GM13976 (cell line): ENCODE measurements around the gene SDK1.

Experiments
- DNase-seq: peaks from one replicate; pipeline ENCODE4 v3.0.0; 2012; ENCODE audit warnings: low spot score
- in situ Hi-C: fragments of 300-500 bp; cut with MboI; formaldehyde crosslinking; loops from one replicate; pipeline ENCODE4 v1.12.0; 2022; ENCODE audit warnings: low sequenced_read_pairs, mixed read lengths, inconsistent platforms; ENCODE audit not compliant: unreplicated experiment
- TF ChIP-seq, protein P1 (sequence below): IDR thresholded peaks from 2 replicates; pipeline ENCODE4 v1.5.1; 2012; ENCODE audit warnings: borderline replicate concordance, mild to moderate bottlenecking; ENCODE audit not compliant: insufficient read depth; ENCODE audit errors: extremely low read depth, missing control alignments, control extremely low read depth

SDK1 gene

DNA sequence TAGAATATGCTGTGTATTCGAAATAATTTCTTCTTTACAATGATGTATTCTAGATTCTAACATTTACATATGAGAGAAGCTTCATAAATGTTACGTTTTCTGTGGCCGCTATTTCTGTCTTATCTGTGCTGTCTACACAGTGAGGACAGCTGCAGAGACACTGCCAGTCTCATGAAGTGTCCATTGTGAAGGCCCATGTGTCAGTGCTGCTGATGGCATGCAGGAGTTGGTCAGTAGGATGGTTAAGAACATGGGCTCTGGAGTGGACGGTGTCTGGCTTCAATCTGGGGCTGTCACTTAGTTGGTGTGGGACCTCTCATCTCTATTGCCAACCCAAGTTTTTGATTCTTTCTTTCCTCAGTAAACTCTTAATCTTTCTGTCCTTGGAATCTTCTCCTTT, 137.3 kb downstream of the SDK1 start:
- no peak for DNase-seq
- TF ChIP-seq, protein P1, sequence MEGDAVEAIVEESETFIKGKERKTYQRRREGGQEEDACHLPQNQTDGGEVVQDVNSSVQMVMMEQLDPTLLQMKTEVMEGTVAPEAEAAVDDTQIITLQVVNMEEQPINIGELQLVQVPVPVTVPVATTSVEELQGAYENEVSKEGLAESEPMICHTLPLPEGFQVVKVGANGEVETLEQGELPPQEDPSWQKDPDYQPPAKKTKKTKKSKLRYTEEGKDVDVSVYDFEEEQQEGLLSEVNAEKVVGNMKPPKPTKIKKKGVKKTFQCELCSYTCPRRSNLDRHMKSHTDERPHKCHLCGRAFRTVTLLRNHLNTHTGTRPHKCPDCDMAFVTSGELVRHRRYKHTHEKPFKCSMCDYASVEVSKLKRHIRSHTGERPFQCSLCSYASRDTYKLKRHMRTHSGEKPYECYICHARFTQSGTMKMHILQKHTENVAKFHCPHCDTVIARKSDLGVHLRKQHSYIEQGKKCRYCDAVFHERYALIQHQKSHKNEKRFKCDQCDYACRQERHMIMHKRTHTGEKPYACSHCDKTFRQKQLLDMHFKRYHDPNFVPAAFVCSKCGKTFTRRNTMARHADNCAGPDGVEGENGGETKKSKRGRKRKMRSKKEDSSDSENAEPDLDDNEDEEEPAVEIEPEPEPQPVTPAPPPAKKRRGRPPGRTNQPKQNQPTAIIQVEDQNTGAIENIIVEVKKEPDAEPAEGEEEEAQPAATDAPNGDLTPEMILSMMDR: no peak
- in situ Hi-C loops: no loop called here

DNA sequence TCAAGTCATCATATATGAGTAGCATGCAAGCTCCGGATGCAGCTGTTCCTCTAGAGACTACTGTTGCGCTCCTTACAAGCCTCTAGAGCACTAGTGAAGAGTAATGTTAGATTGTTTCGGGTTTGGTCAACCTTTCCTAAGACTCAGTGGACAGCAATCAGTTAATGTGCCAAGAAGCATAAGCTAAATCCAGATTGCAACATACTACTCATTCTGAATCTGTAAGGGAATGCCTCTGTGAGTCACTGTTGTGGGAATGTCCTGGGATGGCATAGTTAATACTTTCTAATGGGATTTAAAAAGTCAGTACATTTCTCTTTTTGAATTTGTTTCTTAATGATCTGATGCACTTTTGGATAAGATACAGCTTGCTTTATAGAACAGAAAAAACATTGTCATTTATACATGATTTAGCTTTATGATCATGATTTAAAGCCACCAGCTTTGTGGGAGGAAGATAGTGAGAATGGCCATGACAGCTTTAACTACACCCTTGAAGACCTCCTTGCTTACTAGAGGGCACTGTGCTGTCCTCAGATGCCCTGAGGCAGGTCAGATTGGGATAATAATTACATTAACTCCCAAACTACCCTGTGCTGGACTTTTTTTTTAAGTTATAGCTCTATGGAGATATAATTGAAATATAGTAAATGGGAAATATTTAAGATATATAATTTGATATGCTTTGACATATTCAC, 138.4 kb downstream of the SDK1 start:
- DNase-seq: no peak
- TF ChIP-seq, protein P1: no peak

DNA sequence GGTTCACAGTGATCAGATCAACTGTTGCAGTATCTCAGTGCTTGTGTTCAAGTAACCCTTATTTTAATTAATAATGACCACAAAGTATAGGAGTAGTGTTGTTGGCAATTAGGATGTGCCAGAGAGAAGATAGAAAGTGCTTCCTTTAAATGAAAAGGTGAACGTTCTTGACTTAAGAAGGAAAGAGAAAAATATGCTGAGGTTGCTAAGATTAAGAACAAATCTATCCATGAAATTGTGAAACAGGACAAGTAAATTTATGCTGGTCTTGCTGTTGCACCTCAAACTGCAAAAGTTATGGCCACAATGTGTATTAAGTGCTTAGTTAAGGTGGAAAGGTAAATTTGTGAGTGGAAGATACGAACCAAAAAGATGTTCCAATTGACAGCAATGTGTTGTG, 139.5 kb downstream of the SDK1 start:
- DNase-seq: no peak
- in situ Hi-C loops: no loop called here
- TF ChIP-seq, protein P1: no peak

More for the DNA sequence above, 138.4 kb downstream of the SDK1 start:
- in situ Hi-C loops: no loop called here

DNA sequence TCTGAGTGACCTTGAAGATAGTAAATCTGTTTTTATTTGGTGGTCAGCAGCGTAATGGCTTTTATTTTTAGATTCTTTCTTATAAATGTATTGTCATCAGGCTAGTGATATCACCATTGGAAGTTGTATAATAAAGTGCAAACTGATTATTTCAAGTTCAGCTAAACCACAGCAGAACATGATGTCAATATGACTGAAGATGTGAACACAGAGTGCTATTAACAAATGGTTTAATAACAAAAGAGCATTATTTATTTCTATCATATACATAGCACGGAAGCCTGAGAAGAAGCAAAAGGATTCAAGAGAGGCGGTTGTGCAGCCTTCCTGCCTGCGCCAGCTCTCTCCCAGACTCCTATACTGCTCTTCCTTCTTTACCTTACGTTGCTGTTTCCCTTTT, 142.7 kb downstream of the SDK1 start:
- TF ChIP-seq, protein P1: no peak
- in situ Hi-C loops: no loop called here
- no peak for DNase-seq

DNA sequence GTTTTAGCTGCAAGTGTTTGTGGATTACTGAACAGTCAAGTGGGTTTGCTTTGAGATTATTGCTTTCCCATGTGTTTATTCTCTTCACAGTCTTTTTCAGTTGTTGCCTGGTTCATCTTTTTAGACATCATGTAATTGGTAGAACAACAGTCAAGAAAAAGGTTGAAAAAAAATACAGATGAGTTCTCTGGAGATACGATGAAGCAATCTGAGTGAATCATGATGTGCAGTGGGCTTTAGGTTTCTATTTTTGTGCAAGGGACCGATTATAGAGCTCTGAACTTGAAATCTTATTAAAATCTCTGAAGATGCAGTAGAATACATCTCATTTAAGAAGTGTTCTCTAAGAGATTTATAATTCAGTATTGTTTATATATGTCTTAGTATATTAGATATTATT, 145.7 kb downstream of the SDK1 start:
- TF ChIP-seq, protein P1: no peak
- in situ Hi-C loops: no loop called here
- no peak for DNase-seq

DNA sequence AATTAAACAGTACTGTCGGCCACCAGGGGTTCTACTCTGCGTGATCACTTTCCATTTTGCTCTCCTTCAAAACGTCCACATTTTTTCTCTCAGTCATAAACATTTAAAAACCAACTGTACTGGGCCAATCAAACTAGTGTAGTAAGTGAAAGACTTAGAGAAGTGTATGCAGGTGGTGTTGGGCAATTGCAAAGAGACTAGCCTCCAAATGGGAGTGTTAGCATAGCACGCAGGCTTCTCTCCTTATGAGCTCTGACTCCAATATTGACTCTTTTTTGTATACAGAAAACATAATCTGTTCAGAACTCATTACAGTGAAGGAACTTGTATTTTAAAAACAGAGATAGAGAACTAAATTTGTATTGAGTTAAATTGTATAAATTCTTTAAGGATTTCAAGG, 150.6 kb downstream of the SDK1 start:
- TF ChIP-seq, protein P1: no peak
- in situ Hi-C loops: no loop called here
- DNase-seq: no peak
